ENCODE measurements around the gene GNG14. TPM values are rescaled to one million over a fixed set of nuclear protein-coding genes. Genes with fewer than 3 reads are reported as not detected.

GNG14 gene
- total and polyA plus RNA-seq, 2 of the 13 experiments (the other 11 are each of a cell fraction or from before 2014, with no cell fraction given): not detected

DNA sequence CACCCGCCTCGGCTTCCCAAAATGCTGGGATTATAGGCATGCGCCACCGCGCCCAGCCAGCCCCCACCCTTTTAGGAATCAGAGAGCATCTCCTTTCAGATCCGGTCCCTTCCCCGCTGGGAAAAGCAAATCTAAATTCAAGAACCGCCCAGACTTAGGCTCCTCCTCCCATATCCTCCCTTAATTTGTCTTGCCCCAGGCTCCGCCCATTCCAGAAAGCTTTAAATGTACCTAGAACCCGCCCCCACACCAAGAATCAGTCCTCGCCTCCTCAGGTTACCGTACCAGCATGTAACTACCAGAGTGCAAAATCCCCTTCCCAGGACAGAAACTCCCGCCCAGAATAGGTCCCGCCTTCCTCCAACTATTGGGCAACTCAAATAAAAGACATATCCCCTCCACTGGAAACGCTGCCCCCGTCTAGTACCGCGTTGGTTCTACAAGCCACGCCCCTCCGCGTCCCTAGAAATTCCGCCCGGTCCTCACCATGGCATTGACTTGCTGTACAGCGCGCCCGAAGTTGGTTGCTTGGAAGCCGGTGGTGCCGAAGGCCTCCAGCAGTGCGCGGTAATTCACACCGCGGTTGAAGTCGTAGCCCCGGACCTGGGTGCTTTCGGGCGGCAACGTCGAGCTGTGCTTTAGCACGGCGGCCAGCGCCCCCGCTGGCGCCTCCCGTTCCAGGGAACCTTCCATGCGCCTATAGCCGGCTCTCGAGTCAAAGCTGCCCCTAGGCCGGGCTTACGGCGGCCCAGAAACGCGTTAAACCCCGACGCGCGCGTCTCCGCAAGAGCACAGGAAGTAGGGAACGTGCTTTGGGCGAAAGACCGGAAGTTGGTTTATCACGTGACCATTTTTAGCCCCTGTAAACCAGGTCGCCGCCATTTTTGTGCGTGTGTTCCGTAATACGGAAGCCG, 6.5 kb upstream of the GNG14 start, which contains the start of gene DHPS (continued):
- TF ChIP-seq, protein P1, sequence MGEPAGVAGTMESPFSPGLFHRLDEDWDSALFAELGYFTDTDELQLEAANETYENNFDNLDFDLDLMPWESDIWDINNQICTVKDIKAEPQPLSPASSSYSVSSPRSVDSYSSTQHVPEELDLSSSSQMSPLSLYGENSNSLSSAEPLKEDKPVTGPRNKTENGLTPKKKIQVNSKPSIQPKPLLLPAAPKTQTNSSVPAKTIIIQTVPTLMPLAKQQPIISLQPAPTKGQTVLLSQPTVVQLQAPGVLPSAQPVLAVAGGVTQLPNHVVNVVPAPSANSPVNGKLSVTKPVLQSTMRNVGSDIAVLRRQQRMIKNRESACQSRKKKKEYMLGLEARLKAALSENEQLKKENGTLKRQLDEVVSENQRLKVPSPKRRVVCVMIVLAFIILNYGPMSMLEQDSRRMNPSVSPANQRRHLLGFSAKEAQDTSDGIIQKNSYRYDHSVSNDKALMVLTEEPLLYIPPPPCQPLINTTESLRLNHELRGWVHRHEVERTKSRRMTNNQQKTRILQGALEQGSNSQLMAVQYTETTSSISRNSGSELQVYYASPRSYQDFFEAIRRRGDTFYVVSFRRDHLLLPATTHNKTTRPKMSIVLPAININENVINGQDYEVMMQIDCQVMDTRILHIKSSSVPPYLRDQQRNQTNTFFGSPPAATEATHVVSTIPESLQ (CRISPR knock-in tag; conservative IDR thresholded peaks at IDR 0.05): no peak
- TF ChIP-seq ZNF180 (CRISPR knock-in tag; IDR thresholded peaks at IDR 0.05; ENCODE audit: borderline replicate concordance, low read depth) (no peak), ZNF552 (CRISPR knock-in tag; IDR thresholded peaks at IDR 0.05; ENCODE audit: borderline replicate concordance) (peak; percentile 78; the same call in 1 of the 2 replicates), HMG20B (CRISPR knock-in tag; conservative IDR thresholded peaks at IDR 0.05) (no peak), MTF2 (CRISPR knock-in tag; IDR thresholded peaks at IDR 0.05; ENCODE audit: borderline replicate concordance) (no peak), KDM6A (CRISPR knock-in tag; IDR thresholded peaks at IDR 0.05; ENCODE audit: low read depth) (no peak), SATB2 (CRISPR knock-in tag; IDR thresholded peaks at IDR 0.05) (no peak), ZNF570 (CRISPR knock-in tag; IDR thresholded peaks at IDR 0.05; ENCODE audit: borderline replicate concordance) (no peak), JUND (CRISPR knock-in tag; IDR thresholded peaks at IDR 0.05) (no peak), ZNF382 (CRISPR knock-in tag; IDR thresholded peaks at IDR 0.05; ENCODE audit: borderline replicate concordance) (no peak), RBM39 (IDR thresholded peaks at IDR 0.05; ENCODE audit: low read depth, low read length, poor library complexity, severe bottlenecking) (peak; percentile 78), ZNF746 (CRISPR knock-in tag; IDR thresholded peaks at IDR 0.05) (peak; percentile 51), NR2F1 (CRISPR knock-in tag; IDR thresholded peaks at IDR 0.05) (no peak), ZNF652 (CRISPR knock-in tag; IDR thresholded peaks at IDR 0.05; ENCODE audit: borderline replicate concordance, low read depth) (no peak), ZNF607 (CRISPR knock-in tag; IDR thresholded peaks at IDR 0.05; ENCODE audit: borderline replicate concordance) (peak; percentile 79; the same call in 1 of the 2 replicates)
- TF ChIP-seq, protein P2, sequence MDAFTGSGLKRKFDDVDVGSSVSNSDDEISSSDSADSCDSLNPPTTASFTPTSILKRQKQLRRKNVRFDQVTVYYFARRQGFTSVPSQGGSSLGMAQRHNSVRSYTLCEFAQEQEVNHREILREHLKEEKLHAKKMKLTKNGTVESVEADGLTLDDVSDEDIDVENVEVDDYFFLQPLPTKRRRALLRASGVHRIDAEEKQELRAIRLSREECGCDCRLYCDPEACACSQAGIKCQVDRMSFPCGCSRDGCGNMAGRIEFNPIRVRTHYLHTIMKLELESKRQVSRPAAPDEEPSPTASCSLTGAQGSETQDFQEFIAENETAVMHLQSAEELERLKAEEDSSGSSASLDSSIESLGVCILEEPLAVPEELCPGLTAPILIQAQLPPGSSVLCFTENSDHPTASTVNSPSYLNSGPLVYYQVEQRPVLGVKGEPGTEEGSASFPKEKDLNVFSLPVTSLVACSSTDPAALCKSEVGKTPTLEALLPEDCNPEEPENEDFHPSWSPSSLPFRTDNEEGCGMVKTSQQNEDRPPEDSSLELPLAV (CRISPR knock-in tag; conservative IDR thresholded peaks at IDR 0.05; ENCODE audit: low read depth): no peak
- TF ChIP-seq, protein P3, sequence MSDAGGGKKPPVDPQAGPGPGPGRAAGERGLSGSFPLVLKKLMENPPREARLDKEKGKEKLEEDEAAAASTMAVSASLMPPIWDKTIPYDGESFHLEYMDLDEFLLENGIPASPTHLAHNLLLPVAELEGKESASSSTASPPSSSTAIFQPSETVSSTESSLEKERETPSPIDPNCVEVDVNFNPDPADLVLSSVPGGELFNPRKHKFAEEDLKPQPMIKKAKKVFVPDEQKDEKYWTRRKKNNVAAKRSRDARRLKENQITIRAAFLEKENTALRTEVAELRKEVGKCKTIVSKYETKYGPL (CRISPR knock-in tag; IDR thresholded peaks at IDR 0.05): no peak
- TF ChIP-seq, protein P4, sequence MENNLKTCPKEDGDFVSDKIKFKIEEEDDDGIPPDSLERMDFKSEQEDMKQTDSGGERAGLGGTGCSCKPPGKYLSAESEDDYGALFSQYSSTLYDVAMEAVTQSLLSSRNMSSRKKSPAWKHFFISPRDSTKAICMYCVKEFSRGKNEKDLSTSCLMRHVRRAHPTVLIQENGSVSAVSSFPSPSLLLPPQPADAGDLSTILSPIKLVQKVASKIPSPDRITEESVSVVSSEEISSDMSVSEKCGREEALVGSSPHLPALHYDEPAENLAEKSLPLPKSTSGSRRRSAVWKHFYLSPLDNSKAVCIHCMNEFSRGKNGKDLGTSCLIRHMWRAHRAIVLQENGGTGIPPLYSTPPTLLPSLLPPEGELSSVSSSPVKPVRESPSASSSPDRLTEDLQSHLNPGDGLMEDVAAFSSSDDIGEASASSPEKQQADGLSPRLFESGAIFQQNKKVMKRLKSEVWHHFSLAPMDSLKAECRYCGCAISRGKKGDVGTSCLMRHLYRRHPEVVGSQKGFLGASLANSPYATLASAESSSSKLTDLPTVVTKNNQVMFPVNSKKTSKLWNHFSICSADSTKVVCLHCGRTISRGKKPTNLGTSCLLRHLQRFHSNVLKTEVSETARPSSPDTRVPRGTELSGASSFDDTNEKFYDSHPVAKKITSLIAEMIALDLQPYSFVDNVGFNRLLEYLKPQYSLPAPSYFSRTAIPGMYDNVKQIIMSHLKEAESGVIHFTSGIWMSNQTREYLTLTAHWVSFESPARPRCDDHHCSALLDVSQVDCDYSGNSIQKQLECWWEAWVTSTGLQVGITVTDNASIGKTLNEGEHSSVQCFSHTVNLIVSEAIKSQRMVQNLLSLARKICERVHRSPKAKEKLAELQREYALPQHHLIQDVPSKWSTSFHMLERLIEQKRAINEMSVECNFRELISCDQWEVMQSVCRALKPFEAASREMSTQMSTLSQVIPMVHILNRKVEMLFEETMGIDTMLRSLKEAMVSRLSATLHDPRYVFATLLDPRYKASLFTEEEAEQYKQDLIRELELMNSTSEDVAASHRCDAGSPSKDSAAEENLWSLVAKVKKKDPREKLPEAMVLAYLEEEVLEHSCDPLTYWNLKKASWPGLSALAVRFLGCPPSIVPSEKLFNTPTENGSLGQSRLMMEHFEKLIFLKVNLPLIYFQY (CRISPR knock-in tag; IDR thresholded peaks at IDR 0.05; ENCODE audit: borderline replicate concordance): no peak
- TF ChIP-seq, protein P5, sequence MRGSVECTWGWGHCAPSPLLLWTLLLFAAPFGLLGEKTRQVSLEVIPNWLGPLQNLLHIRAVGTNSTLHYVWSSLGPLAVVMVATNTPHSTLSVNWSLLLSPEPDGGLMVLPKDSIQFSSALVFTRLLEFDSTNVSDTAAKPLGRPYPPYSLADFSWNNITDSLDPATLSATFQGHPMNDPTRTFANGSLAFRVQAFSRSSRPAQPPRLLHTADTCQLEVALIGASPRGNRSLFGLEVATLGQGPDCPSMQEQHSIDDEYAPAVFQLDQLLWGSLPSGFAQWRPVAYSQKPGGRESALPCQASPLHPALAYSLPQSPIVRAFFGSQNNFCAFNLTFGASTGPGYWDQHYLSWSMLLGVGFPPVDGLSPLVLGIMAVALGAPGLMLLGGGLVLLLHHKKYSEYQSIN (CRISPR knock-in tag; IDR thresholded peaks at IDR 0.05; ENCODE audit: borderline replicate concordance): no peak
